ENCODE measurements around the gene ST7L. TPM values are rescaled to one million over a fixed set of nuclear protein-coding genes. Genes with fewer than 3 reads are reported as not detected.

Gene ST7L
- total and polyA plus RNA-seq, 7 donors = 9.0 to 13.7 (median 12.1) TPM

- no peaks in the 10 kb centered on the region for H3K4me1 ChIP-seq
- DNase-seq (no peak), ATAC-seq (no peak)
- peaks cover 11 to 93% of the 10 kb centered on the region in 2 donors for H3K36me3 ChIP-seq (ENCODE audit: insufficient read depth in 1 of 2, low read depth in 1 of 2)
- no peaks in the 10 kb centered on the region for H3K27me3 ChIP-seq (ENCODE audit: insufficient read depth in 3 of 3, low read length in 2 of 3)
- no peak overlapping the region for H3K27ac ChIP-seq
- no peak for TF ChIP-seq CTCF (IDR thresholded peaks at IDR 0.05)
- intact Hi-C loops (cut with DNase I) = no loop called here
- 84 to 90% (median 89%) methylated on average over 4 of the region's 4 CpGs for WGBS, 3 donors
- H3K9me3 ChIP-seq = no peaks in the 10 kb centered on the region
- no peak overlapping the region for H3K4me3 ChIP-seq
Observed at GRCh38 chr1:112605633-112606327, 13.2 kb downstream of the ST7L start.

GRCh38 chr1:112603541-112603940 is 15.4 kb downstream of the ST7L start:
- no peak overlapping the region for H3K27ac ChIP-seq
- H3K36me3 ChIP-seq (ENCODE audit: insufficient read depth in 1 of 2, low read depth in 1 of 2) = peaks cover 6 to 89% of the 10 kb centered on the region in 2 donors
- no peaks in the 10 kb centered on the region for H3K4me1 ChIP-seq
- DNase-seq (no peak), ATAC-seq (no peak)
- intact Hi-C loops (cut with DNase I) = no loop called here
- H3K27me3 ChIP-seq (ENCODE audit: insufficient read depth in 3 of 3, low read length in 2 of 3) = no peaks in the 10 kb centered on the region
- H3K4me3 ChIP-seq = no peak overlapping the region
- WGBS, 3 donors = 95 to 98% (median 96%) methylated on average over 1 of the region's 1 CpG
- no peaks in the 10 kb centered on the region for H3K9me3 ChIP-seq
- no peak for TF ChIP-seq CTCF (IDR thresholded peaks at IDR 0.05)

GRCh38 chr1:112603012-112603411 is 15.9 kb downstream of the ST7L start:
- no peaks in the 10 kb centered on the region for H3K4me1 ChIP-seq
- WGBS, 3 donors = 93 to 99% (median 96%) methylated on average over 2 of the region's 2 CpGs
- ATAC-seq (no peak), DNase-seq (no peak)
- TF ChIP-seq CTCF (IDR thresholded peaks at IDR 0.05) = no peak
- H3K27ac ChIP-seq = no peak overlapping the region
- H3K4me3 ChIP-seq = no peak overlapping the region
- no peaks in the 10 kb centered on the region for H3K9me3 ChIP-seq
- H3K27me3 ChIP-seq (ENCODE audit: insufficient read depth in 3 of 3, low read length in 2 of 3) = no peaks in the 10 kb centered on the region
- intact Hi-C loops (cut with DNase I) = no loop called here
- H3K36me3 ChIP-seq (ENCODE audit: insufficient read depth in 1 of 2, low read depth in 1 of 2) = peaks cover 6 to 87% of the 10 kb centered on the region in 2 donors

- no peak for TF ChIP-seq CTCF (IDR thresholded peaks at IDR 0.05)
- 93 to 96% (median 96%) methylated on average over 4 of the region's 4 CpGs for WGBS, 3 donors
Observed at GRCh38 chr1:112599477-112599876, 19.5 kb downstream of the ST7L start.

More at GRCh38 chr1:112599477-112599876, 19.5 kb downstream of the ST7L start:
- H3K4me1 ChIP-seq = no peaks in the 10 kb centered on the region
- intact Hi-C loops (cut with DNase I) = no loop called here
- H3K9me3 ChIP-seq = no peaks in the 10 kb centered on the region
- DNase-seq = no peak
- peaks cover 3 to 91% of the 10 kb centered on the region in 2 donors for H3K36me3 ChIP-seq (ENCODE audit: insufficient read depth in 1 of 2, low read depth in 1 of 2)
- H3K27me3 ChIP-seq (ENCODE audit: insufficient read depth in 3 of 3, low read length in 2 of 3) = no peaks in the 10 kb centered on the region
- H3K4me3 ChIP-seq = no peak overlapping the region
- no peak for ATAC-seq
- no peak overlapping the region for H3K27ac ChIP-seq
